H1 (cell line): ENCODE data around the gene USP53.

Experiments used
- CREB1 ChIP-seq: IDR thresholded peaks from 2 replicates; pipeline ENCODE4 v1.6.1; 2012; ENCODE audit warnings: inconsistent platforms
- CTCF ChIP-seq, 3 experiments: IDR thresholded peaks; 1 replicate in 2 of 3; 2 replicates in 1 of 3; pipeline versions ENCODE4 v1.5.1 to v1.6.1; 2011; ENCODE audit warnings: low read length in 3 of 3, mild to moderate bottlenecking in 3 of 3, inconsistent platforms in 2 of 3, low read depth in 1 of 3, moderate library complexity in 1 of 3; ENCODE audit not compliant: insufficient read depth in 1 of 3; ENCODE audit errors: control extremely low read depth in 1 of 3
- EZH2 ChIP-seq: fragments of 200-600 bp; sonication (generic); IDR thresholded peaks from 2 replicates; pipeline ENCODE4 v1.7.1; 2012; ENCODE audit warnings: low read depth, mild to moderate bottlenecking, moderate library complexity, low read length, inconsistent platforms; ENCODE audit not compliant: severe bottlenecking
- JUND ChIP-seq: IDR thresholded peaks from 2 replicates; pipeline ENCODE4 v1.6.1; 2011; ENCODE audit warnings: mild to moderate bottlenecking, improper control_type of control experiment, low read length
- NRF1 ChIP-seq: IDR thresholded peaks from 2 replicates; pipeline ENCODE4 v1.6.1; 2011; ENCODE audit warnings: mild to moderate bottlenecking, low read depth, low read length, improper control_type of control experiment
- POLR2A ChIP-seq, 2 experiments: IDR thresholded peaks; 1 replicate in 1 of 2; 2 replicates in 1 of 2; pipeline ENCODE4 v1.6.1; 2011; ENCODE audit warnings: low read depth in 2 of 2, low read length in 2 of 2, mild to moderate bottlenecking in 2 of 2; ENCODE audit errors: control extremely low read depth in 1 of 2
- POLR2AphosphoS5 ChIP-seq: IDR thresholded peaks from 2 replicates; pipeline ENCODE4 v1.6.1; 2011; ENCODE audit warnings: low read depth, low read length
- RFX5 ChIP-seq: IDR thresholded peaks from 2 replicates; pipeline ENCODE4 v1.6.1; 2011; ENCODE audit warnings: low read depth, low read length, improper control_type of control experiment, borderline replicate concordance
- RNF2 ChIP-seq: fragments of 200-900, 300-1000 bp; sonication (generic); IDR thresholded peaks from 2 replicates; pipeline ENCODE4 v1.7.1; 2016; ENCODE audit warnings: borderline replicate concordance, low read depth, mild to moderate bottlenecking, antibody characterized with exemption, low read length; ENCODE audit not compliant: poor library complexity, severe bottlenecking; ENCODE audit errors: missing control alignments
- TEAD4 ChIP-seq: IDR thresholded peaks from 2 replicates; pipeline ENCODE4 v1.6.1; 2012; ENCODE audit warnings: low read depth, low read length, inconsistent platforms, mixed read lengths
- USF2 ChIP-seq: IDR thresholded peaks from 2 replicates; pipeline ENCODE4 v1.6.1; 2011; ENCODE audit warnings: low read length, improper control_type of control experiment
- ZNF274 ChIP-seq: IDR thresholded peaks from 2 replicates; pipeline ENCODE4 v1.7.0; 2012; ENCODE audit warnings: low read length, borderline replicate concordance; ENCODE audit errors: extremely low read depth

- TF ChIP-seq CTCF (IDR thresholded peaks at IDR 0.05; ENCODE audit: control extremely low read depth in 1 of 3, insufficient read depth in 1 of 3, low read depth in 1 of 3, low read length in 3 of 3), result no peak
- no peak for TF ChIP-seq EZH2
- no peak for TF ChIP-seq RNF2
- TF ChIP-seq USF2, result no peak
- no peak for TF ChIP-seq JUND
- TF ChIP-seq CREB1, result no peak
- TF ChIP-seq POLR2AphosphoS5, result no peak
- no peak for TF ChIP-seq POLR2A (IDR thresholded peaks at IDR 0.05; ENCODE audit: control extremely low read depth in 1 of 2, low read depth in 2 of 2, low read length in 2 of 2)
- TF ChIP-seq TEAD4, result no peak
- no peak for TF ChIP-seq NRF1
- no peak for TF ChIP-seq RFX5
- no peak for TF ChIP-seq ZNF274
Observed at GRCh38 chr4:119271361-119272085, 59.0 kb downstream of the USP53 start.
